ENCODE results near the gene FKBP2.

FKBP2 gene

GRCh38 chr11:64265176-64266160 lies 24.6 kb downstream of the FKBP2 start:
- DNase-seq = no peak
- H3K27ac ChIP-seq = no peak overlapping the region
- TF ChIP-seq CTCF (IDR thresholded peaks at IDR 0.05) = no peak
- H3K4me1 ChIP-seq = peaks cover 6 to 23% (median 13%) of the 10 kb centered on the region in 4 donors
- intact Hi-C loops (cut with DNase I; ENCODE audit: low total_unique reads) = loop anchor here (5.0 kb wide), 1 partner anchor 58 kb away; the partner anchor contains the start of gene FERMT3
- peaks cover 17 to 67% (median 47%) of the 10 kb centered on the region in 3 donors for H3K36me3 ChIP-seq
- H3K9me3 ChIP-seq = no peaks in the 10 kb centered on the region
- H3K4me3 ChIP-seq = no peak overlapping the region
- no peaks in the 10 kb centered on the region for H3K27me3 ChIP-seq

- peaks cover 17 to 60% (median 47%) of the 10 kb centered on the region in 3 donors for H3K36me3 ChIP-seq
- no peaks in the 10 kb centered on the region for H3K9me3 ChIP-seq
- intact Hi-C loops (cut with DNase I; ENCODE audit: low total_unique reads) = loop anchor here (5.0 kb wide), 1 partner anchor 59 kb away; the partner anchor contains the start of gene FERMT3
- H3K27ac ChIP-seq = no peak overlapping the region
- DNase-seq = no peak
- no peak overlapping the region for H3K4me3 ChIP-seq
- no peaks in the 10 kb centered on the region for H3K27me3 ChIP-seq
- TF ChIP-seq CTCF (IDR thresholded peaks at IDR 0.05) = no peak
- peaks cover 6 to 23% (median 13%) of the 10 kb centered on the region in 4 donors for H3K4me1 ChIP-seq
These were observed 25.4 kb downstream of the FKBP2 start for GRCh38 chr11:64266339-64266738.

- no peaks in the 10 kb centered on the region for H3K27me3 ChIP-seq
- no peak overlapping the region for H3K4me3 ChIP-seq
- H3K27ac ChIP-seq = peak overlapping the region; percentile 84 to 96
- H3K9me3 ChIP-seq = no peaks in the 10 kb centered on the region
- H3K4me1 ChIP-seq = peaks cover 6 to 32% (median 22%) of the 10 kb centered on the region in 4 donors
- peaks cover 17 to 50% (median 42%) of the 10 kb centered on the region in 3 donors for H3K36me3 ChIP-seq
- no peak for TF ChIP-seq CTCF (IDR thresholded peaks at IDR 0.05)
- intact Hi-C loops (cut with DNase I; ENCODE audit: low total_unique reads) = loop anchor here (5.0 kb wide), 1 partner anchor 60 kb away; the partner anchor contains the start of gene FERMT3
- no peak for DNase-seq
These were observed 26.5 kb downstream of the FKBP2 start for GRCh38 chr11:64267207-64267945.

GRCh38 chr11:64268025-64268892 lies 27.4 kb downstream of the FKBP2 start:
- no peaks in the 10 kb centered on the region for H3K9me3 ChIP-seq
- no peaks in the 10 kb centered on the region for H3K27me3 ChIP-seq
- peaks cover 17 to 41% (median 33%) of the 10 kb centered on the region in 3 donors for H3K36me3 ChIP-seq
- peaks cover 6 to 35% (median 22%) of the 10 kb centered on the region in 4 donors for H3K4me1 ChIP-seq
- peak overlapping the region; percentile 84 to 96 for H3K27ac ChIP-seq
- intact Hi-C loops (cut with DNase I; ENCODE audit: low total_unique reads) = loop anchor here (5.0 kb wide), 1 partner anchor 61 kb away; the partner anchor contains the start of gene FERMT3
- peak overlapping the region; percentile 60 to 77 for H3K4me3 ChIP-seq
- TF ChIP-seq CTCF (IDR thresholded peaks at IDR 0.05) = no peak
- DNase-seq = peak in 1 of 2 donors; percentile 82

Measured in tibial artery (tissue), 4 donors.